ENCODE data around the gene CUEDC2.

CUEDC2 gene

GRCh38 chr10:102444851-102445250 is 12.5 kb upstream of the CUEDC2 start:
- H3K27ac ChIP-seq = no peak overlapping the region
- TF ChIP-seq CTCF (conservative IDR thresholded peaks at IDR 0.05) = no peak

GRCh38 chr10:102438374-102438773 is 6.0 kb upstream of the CUEDC2 start:
- TF ChIP-seq CTCF (conservative IDR thresholded peaks at IDR 0.05) = no peak

GRCh38 chr10:102437515-102437914 is 5.1 kb upstream of the CUEDC2 start:
- TF ChIP-seq CTCF (conservative IDR thresholded peaks at IDR 0.05) = no peak
- H3K27ac ChIP-seq = no peak overlapping the region

More at GRCh38 chr10:102438374-102438773, 6.0 kb upstream of the CUEDC2 start:
- H3K27ac ChIP-seq = no peak overlapping the region

- TF ChIP-seq CTCF (conservative IDR thresholded peaks at IDR 0.05) = no peak
- H3K27ac ChIP-seq = no peak overlapping the region
Measured at GRCh38 chr10:102436312-102436711, 3.9 kb upstream of the CUEDC2 start.

- no peak overlapping the region for H3K27ac ChIP-seq
- no peak for TF ChIP-seq CTCF (conservative IDR thresholded peaks at IDR 0.05)
Measured at GRCh38 chr10:102435529-102436233, 3.3 kb upstream of the CUEDC2 start.

GRCh38 chr10:102435133-102435497 is 2.7 kb upstream of the CUEDC2 start:
- TF ChIP-seq CTCF (conservative IDR thresholded peaks at IDR 0.05) = no peak
- H3K27ac ChIP-seq = no peak overlapping the region

GRCh38 chr10:102434394-102435132 is 2.2 kb upstream of the CUEDC2 start:
- no peak for TF ChIP-seq CTCF (conservative IDR thresholded peaks at IDR 0.05)
- H3K27ac ChIP-seq = no peak overlapping the region

Measured in VCaP (cell line).